Measurements from ENCODE around the gene ATXN7.

Gene ATXN7

GRCh38 chr3:63878394-63879060, 14.9 kb downstream of the ATXN7 start:
- 0 out of 2 replicates have a peak, but pooled peaks cover 4% of the 10 kb centered on the region for H3F3A ChIP-seq (ENCODE audit: low read depth)
- H3K9ac ChIP-seq (ENCODE audit: low read depth, low read length, poor library complexity, severe bottlenecking), result no peak overlapping the region
- TF ChIP-seq EZH2phosphoT487 (IDR thresholded peaks at IDR 0.05; ENCODE audit: borderline replicate concordance), result no peak
- TF ChIP-seq, protein P1, sequence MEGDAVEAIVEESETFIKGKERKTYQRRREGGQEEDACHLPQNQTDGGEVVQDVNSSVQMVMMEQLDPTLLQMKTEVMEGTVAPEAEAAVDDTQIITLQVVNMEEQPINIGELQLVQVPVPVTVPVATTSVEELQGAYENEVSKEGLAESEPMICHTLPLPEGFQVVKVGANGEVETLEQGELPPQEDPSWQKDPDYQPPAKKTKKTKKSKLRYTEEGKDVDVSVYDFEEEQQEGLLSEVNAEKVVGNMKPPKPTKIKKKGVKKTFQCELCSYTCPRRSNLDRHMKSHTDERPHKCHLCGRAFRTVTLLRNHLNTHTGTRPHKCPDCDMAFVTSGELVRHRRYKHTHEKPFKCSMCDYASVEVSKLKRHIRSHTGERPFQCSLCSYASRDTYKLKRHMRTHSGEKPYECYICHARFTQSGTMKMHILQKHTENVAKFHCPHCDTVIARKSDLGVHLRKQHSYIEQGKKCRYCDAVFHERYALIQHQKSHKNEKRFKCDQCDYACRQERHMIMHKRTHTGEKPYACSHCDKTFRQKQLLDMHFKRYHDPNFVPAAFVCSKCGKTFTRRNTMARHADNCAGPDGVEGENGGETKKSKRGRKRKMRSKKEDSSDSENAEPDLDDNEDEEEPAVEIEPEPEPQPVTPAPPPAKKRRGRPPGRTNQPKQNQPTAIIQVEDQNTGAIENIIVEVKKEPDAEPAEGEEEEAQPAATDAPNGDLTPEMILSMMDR (conservative IDR thresholded peaks at IDR 0.05; ENCODE audit: low read length), result no peak
- H3K4me3 ChIP-seq (ENCODE audit: low read length, poor library complexity, severe bottlenecking), result peak overlapping the region; percentile 31
- H3K4me2 ChIP-seq (ENCODE audit: low read depth, low read length, poor library complexity, severe bottlenecking), result peak overlapping the region; percentile 50
- peaks cover 66% of the 10 kb centered on the region for H4K20me1 ChIP-seq (ENCODE audit: insufficient read depth, low read length, poor library complexity, severe bottlenecking)
- H3K36me3 ChIP-seq (ENCODE audit: insufficient read depth, low read length), result no peaks in the 10 kb centered on the region
- no peaks in the 10 kb centered on the region for H3K27me3 ChIP-seq (ENCODE audit: insufficient read depth, low read length, poor library complexity, severe bottlenecking)
- H3K9me3 ChIP-seq (ENCODE audit: insufficient read depth, low read depth, low read length), result no peaks in the 10 kb centered on the region
- H2AFZ ChIP-seq (ENCODE audit: low read length), result no peak overlapping the region
- H3K79me2 ChIP-seq (ENCODE audit: insufficient read depth, low read length), result peaks cover 97% of the 10 kb centered on the region
- no peaks in the 10 kb centered on the region for H3K9me2 ChIP-seq (replicated peaks; ENCODE audit: low read depth, low read length)
- H3K4me1 ChIP-seq (ENCODE audit: insufficient read depth, low read length, poor library complexity, severe bottlenecking), result peaks cover 41% of the 10 kb centered on the region

DNA sequence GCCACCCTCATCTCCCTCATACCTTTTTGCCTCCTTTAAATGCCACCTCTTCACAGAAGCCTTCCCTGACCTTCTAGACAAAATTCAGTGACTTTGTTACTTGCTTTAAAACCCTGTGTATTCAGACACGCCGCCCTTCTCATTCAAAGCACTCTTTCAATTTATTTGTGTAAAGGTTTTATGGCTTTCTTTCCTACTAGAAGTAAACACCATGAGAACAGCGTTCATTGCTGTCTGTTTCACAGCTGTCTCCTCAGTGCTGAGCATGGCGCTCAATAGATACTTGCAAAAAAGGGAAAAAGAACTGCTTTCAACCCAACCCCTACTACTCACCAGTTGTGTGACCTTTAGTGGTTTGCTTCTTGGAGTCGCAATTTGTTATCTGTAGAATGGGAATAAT, 17.0 kb downstream of the ATXN7 start:
- Histone ChIP-seq H3K4me3 (ENCODE audit: low read length, poor library complexity, severe bottlenecking) (no peak overlapping the region), H3K4me2 (ENCODE audit: low read depth, low read length, poor library complexity, severe bottlenecking) (no peak overlapping the region), H3K9ac (ENCODE audit: low read depth, low read length, poor library complexity, severe bottlenecking) (no peak overlapping the region), H2AFZ (ENCODE audit: low read length) (no peak overlapping the region), H3K4me1 (ENCODE audit: insufficient read depth, low read length, poor library complexity, severe bottlenecking) (peaks cover 33% of the 10 kb centered on the region), H3K9me3 (ENCODE audit: insufficient read depth, low read depth, low read length) (no peaks in the 10 kb centered on the region), H3K79me2 (ENCODE audit: insufficient read depth, low read length) (peaks cover 93% of the 10 kb centered on the region), H3K27me3 (ENCODE audit: insufficient read depth, low read length, poor library complexity, severe bottlenecking) (no peaks in the 10 kb centered on the region), H3F3A (ENCODE audit: low read depth) (0 out of 2 replicates have a peak, but pooled peaks cover 4% of the 10 kb centered on the region), H3K36me3 (ENCODE audit: insufficient read depth, low read length) (no peaks in the 10 kb centered on the region), H4K20me1 (ENCODE audit: insufficient read depth, low read length, poor library complexity, severe bottlenecking) (peaks cover 67% of the 10 kb centered on the region), H3K9me2 (replicated peaks; ENCODE audit: low read depth, low read length) (no peaks in the 10 kb centered on the region)
- TF ChIP-seq, protein P1 (conservative IDR thresholded peaks at IDR 0.05; ENCODE audit: low read length), result no peak
- TF ChIP-seq EZH2phosphoT487 (IDR thresholded peaks at IDR 0.05; ENCODE audit: borderline replicate concordance), result no peak

- Histone ChIP-seq H3K36me3 (ENCODE audit: insufficient read depth, low read length) (no peaks in the 10 kb centered on the region), H3K27me3 (ENCODE audit: insufficient read depth, low read length, poor library complexity, severe bottlenecking) (no peaks in the 10 kb centered on the region), H3K79me2 (ENCODE audit: insufficient read depth, low read length) (peaks cover 80% of the 10 kb centered on the region), H3K9ac (ENCODE audit: low read depth, low read length, poor library complexity, severe bottlenecking) (no peak overlapping the region), H3F3A (ENCODE audit: low read depth) (no peaks in the 10 kb centered on the region), H3K4me3 (ENCODE audit: low read length, poor library complexity, severe bottlenecking) (no peak overlapping the region), H3K9me2 (replicated peaks; ENCODE audit: low read depth, low read length) (no peaks in the 10 kb centered on the region), H2AFZ (ENCODE audit: low read length) (no peak overlapping the region), H3K9me3 (ENCODE audit: insufficient read depth, low read depth, low read length) (no peaks in the 10 kb centered on the region), H3K4me1 (ENCODE audit: insufficient read depth, low read length, poor library complexity, severe bottlenecking) (no peaks in the 10 kb centered on the region), H3K4me2 (ENCODE audit: low read depth, low read length, poor library complexity, severe bottlenecking) (no peak overlapping the region), H4K20me1 (ENCODE audit: insufficient read depth, low read length, poor library complexity, severe bottlenecking) (peaks cover 34% of the 10 kb centered on the region)
- TF ChIP-seq EZH2phosphoT487 (IDR thresholded peaks at IDR 0.05; ENCODE audit: borderline replicate concordance), result no peak
- TF ChIP-seq, protein P1 (conservative IDR thresholded peaks at IDR 0.05; ENCODE audit: low read length), result no peak
These were observed 23.2 kb downstream of the ATXN7 start for GRCh38 chr3:63886858-63887257.

Measured in Loucy (cell line).